CD4-positive, alpha-beta T cell treated with Interleukin-15 for 4 hours (primary cell): ENCODE data around the gene MAN2B2.

Experiments
- DNase-seq: peaks from one replicate; pipeline ENCODE4 v3.0.0-alpha.2; 2020; ENCODE audit warnings: low spot score

MAN2B2 gene

GRCh38 chr4:6595897-6596537, 21.0 kb downstream of the MAN2B2 start:
- DNase-seq, result no peak

DNA sequence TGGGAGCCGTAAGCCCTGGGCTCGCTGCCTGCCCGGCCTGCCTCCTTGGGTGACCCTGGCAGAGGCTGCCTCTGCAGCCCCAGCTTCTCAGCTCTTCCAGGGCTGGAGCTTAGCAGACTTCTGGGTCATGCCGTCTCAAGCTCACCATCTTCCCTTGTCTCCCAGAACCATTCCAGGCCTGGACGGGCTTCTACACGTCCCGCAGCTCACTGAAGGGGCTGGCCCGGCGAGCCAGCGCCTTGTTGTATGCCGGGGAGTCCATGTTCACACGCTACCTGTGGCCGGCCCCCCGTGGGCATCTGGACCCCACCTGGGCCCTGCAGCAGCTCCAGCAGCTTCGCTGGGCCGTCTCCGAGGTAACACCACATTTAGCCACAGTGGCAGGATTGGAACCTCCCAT, 22.0 kb downstream of the MAN2B2 start:
- no peak for DNase-seq

DNA sequence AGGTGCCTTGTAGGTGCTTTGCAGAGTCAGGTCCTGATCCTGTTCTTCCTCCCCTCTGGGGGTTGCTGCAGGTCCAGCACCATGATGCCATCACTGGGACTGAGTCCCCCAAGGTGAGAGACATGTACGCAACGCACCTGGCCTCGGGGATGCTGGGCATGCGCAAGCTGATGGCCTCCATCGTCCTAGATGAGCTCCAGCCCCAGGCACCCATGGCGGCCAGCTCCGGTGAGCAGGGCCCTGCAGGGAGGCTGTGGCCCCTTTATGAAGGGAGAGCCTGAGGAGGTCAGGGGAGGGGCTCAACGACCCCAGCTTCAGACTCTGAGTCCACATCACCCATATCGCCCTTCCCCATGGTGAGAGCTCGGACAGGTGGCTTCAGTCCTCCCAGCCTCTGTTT, 23.1 kb downstream of the MAN2B2 start:
- no peak for DNase-seq

- no peak for DNase-seq
Observed at GRCh38 chr4:6598641-6599040, 23.7 kb downstream of the MAN2B2 start.

DNA sequence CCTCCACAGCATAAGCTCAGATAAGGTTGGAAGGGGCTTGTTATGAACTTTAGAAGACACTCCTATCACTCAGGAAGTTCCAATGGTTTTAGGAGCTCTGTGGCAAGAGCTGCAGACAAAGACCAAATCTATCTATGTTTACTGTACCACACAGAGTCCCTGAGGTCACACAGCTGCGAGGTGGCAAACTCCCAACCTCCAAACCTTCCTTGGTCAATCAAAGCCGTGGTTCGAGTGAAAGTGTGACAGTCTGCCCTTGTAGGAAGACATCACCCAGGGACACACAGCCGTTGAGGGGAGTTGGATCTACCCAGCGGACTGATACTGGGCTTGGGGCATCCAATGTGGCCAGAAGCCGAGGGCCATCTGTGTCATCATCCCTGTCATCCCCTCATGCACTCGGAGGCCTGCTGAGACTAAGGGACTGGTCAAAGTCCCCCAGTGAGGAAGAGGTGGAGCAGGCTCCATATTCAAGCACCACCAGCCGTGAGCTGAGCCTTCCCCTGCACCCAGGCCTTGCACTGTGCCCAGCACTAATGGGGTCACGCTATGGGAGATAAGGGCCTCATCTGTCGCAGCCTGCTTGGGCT, 26.8 kb downstream of the MAN2B2 start:
- DNase-seq, result no peak

GRCh38 chr4:6602289-6602688, 27.3 kb downstream of the MAN2B2 start:
- no peak for DNase-seq

DNA sequence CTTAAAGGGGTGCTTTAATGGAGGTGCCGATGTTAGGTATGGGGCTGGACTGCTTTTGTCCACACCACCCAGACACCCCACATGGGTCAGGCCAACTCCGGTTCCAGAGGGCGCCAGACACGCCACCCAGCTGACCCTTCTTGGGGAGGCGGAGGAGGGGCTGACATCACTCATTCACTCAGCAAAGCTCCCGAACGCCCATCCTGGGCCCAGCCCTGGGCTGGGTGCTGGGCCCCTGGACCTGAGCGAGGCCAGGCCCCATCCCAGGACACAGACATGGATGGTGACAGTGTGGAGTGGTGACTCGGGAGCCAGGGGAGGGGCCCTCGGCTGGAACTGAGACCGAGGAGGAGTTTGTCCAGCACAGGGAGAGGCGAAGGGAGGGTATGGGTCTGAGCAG, 28.1 kb downstream of the MAN2B2 start:
- DNase-seq, result no peak

GRCh38 chr4:6605114-6605513, 30.1 kb downstream of the MAN2B2 start:
- no peak for DNase-seq

GRCh38 chr4:6605605-6606004, 30.6 kb downstream of the MAN2B2 start:
- DNase-seq, result no peak

- DNase-seq, result no peak
Observed at GRCh38 chr4:6606465-6607235, 31.7 kb downstream of the MAN2B2 start.

- no peak for DNase-seq
Observed at GRCh38 chr4:6607368-6608055, 32.5 kb downstream of the MAN2B2 start.

DNA sequence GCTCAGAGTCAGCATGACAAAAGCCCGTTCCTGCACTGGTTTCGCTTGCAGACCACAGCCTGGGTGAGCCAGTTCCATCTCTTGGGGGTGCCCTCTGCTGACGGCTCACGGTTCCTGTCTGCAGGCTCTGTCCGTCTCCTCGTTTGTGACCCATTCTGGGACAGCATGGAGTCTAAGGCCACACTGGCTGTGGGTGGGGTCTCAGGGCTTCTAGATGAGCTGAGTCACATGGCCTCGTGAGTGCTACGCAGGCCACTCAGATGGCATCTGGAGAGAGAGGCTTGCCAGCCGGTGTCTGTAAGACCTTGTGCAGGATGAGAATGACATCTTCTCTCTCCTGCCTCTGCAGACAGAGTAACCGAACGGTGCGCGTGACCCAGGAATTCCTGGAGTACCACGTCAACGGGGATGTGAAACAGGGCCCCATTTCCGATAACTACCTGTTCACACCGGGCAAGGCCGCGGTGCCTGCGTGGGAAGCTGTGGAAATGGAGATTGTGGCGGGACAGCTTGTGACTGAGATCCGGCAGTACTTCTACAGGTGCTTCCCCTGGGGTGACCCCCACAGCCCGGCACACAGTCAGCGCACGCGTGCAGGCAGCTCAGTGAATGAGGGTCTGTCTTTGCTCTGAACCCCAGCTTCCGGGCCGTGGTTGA, 33.9 kb downstream of the MAN2B2 start:
- no peak for DNase-seq

GRCh38 chr4:6609415-6610079, 34.6 kb downstream of the MAN2B2 start:
- DNase-seq, result no peak

GRCh38 chr4:6610856-6611430, 36.0 kb downstream of the MAN2B2 start:
- DNase-seq, result no peak

GRCh38 chr4:6612961-6613675, 38.1 kb downstream of the MAN2B2 start:
- no peak for DNase-seq

- DNase-seq, result no peak
Observed at GRCh38 chr4:6613676-6614651, 39.0 kb downstream of the MAN2B2 start.

DNA sequence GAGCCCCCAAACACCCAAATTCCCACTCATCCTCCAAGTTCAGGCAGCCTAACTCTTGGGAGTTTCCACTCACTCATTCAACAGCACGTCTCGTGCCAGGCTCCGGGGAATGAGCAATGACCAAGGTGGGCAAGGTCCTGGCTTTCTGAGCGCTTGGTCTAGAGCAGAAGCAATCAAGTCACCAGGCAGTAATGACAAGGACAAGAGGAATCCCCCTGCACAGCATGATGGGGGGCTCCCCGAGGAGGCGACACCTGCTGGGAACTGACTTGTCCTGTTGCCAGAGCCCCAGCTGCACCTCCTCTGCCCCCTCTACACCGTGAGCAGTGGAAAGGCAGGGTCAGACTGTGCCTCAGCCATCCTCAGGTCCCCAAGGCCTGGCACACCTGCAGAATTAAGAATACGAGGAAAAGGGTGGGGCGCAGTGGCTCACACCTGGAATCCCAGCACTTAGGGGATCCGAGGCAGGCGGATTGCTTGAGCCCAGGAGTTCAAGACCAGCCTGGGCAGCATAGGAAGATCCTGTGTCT, 39.8 kb downstream of the MAN2B2 start:
- no peak for DNase-seq

- no peak for DNase-seq
Observed at GRCh38 chr4:6616087-6616995, 41.4 kb downstream of the MAN2B2 start.
